D721Med (cell line): ENCODE results near the gene XXYLT1.

Experiments
- DNase-seq: peaks from one replicate; pipeline ENCODE4 v3.0.0; 2011; ENCODE audit warnings: low spot score; ENCODE audit not compliant: insufficient read length
- FAIRE-seq: peaks from 2 replicates; lab custom pipeline; 2011; peaks lifted over from hg19 to GRCh38; lab: Jason Lieb, UNC
- TF ChIP-seq, protein P1 (sequence below): IDR thresholded peaks from 2 replicates; pipeline ENCODE4 v1.5.1; 2012; ENCODE audit warnings: mild to moderate bottlenecking, control low read depth; ENCODE audit not compliant: insufficient read depth; ENCODE audit errors: missing control alignments

XXYLT1 gene

DNA sequence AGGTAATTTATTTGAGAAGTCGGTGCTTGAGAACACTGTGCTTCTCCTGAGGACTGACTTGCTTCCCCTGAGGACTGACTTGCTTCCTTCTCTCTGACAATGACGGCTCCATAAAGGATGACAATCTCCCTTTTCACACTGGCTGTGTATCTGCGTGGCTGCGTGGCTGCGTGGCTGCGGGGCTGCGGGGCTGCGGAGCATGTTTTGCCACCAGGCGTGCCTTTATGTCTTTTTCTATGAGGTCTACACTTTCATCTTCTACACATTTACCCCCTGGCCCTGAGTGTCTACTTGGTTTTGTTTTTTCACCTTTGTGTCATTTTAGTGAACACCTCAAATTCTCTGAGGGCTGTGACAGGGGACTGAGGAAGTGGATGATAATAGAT, 89.9 kb downstream of the XXYLT1 start:
- FAIRE-seq, result no peak
- TF ChIP-seq, protein P1, sequence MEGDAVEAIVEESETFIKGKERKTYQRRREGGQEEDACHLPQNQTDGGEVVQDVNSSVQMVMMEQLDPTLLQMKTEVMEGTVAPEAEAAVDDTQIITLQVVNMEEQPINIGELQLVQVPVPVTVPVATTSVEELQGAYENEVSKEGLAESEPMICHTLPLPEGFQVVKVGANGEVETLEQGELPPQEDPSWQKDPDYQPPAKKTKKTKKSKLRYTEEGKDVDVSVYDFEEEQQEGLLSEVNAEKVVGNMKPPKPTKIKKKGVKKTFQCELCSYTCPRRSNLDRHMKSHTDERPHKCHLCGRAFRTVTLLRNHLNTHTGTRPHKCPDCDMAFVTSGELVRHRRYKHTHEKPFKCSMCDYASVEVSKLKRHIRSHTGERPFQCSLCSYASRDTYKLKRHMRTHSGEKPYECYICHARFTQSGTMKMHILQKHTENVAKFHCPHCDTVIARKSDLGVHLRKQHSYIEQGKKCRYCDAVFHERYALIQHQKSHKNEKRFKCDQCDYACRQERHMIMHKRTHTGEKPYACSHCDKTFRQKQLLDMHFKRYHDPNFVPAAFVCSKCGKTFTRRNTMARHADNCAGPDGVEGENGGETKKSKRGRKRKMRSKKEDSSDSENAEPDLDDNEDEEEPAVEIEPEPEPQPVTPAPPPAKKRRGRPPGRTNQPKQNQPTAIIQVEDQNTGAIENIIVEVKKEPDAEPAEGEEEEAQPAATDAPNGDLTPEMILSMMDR, result no peak

DNA sequence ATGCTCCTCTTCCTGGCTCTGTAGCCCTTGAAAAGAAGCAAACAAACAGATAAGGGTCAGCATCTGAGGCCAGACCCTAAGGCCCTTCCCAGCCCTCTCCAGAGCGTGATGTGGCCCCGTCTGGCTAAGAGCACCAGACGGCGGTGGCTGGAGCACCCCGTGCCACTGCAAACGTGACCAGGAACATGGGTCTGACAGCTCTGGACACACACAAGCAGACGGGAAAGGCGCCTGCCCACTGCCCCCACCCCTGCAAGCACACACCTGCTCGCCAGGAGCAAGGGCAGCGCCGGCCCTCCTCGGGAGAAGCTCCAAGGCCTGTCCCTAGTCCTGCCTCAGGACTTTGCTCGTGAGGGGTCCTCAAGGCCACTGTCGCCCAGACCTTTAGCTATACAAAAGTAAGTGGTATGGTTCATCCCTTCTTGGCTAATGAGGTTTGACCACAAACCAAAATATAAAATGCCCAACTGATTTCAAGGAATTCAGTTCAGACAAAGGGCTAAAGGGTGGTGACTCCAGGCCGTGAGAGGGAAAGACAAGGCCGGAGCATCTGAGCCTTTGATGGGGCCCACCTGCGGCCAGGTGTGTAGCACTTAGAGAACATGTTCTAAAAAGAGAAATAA, 90.4 kb downstream of the XXYLT1 start:
- TF ChIP-seq, protein P1, result no peak
- DNase-seq, result no peak
- FAIRE-seq, result no peak

More for the DNA sequence above, 89.9 kb downstream of the XXYLT1 start:
- no peak for DNase-seq

DNA sequence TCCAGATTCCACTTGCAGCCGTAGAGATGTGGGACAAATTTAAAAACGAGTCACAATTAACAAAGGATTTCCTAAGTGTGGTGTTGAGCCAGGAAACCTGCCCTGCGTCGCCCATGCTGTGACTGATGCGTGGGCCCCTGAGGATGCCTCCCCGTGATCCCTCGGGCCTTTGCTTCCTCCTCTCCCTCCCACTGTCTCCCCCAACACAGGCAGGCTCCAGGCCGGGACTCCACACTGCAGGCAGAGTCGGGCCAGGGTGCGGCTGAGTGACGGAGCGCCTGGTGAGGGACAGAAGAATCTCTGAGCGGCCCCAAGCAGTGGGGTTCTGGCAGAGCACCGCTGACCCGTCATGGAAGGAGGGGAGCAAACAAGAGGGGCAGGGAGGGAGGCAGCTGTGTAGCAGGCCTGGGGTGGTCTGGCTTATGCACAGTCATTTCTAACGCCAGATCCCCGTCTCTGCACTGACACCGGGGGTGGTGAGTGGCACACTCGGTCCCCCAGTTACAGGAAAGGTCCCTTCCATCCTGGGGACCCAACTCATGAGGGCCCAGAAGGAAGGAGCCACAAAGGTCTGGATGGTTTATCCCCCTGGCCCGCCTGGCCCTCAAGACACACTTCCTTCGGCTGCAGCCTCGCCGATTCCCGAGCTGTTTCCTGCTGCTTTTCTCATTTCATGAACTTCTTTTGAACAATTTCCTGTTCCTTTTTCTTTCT, 91.0 kb downstream of the XXYLT1 start:
- no peak for DNase-seq
- no peak for FAIRE-seq
- TF ChIP-seq, protein P1, result no peak

DNA sequence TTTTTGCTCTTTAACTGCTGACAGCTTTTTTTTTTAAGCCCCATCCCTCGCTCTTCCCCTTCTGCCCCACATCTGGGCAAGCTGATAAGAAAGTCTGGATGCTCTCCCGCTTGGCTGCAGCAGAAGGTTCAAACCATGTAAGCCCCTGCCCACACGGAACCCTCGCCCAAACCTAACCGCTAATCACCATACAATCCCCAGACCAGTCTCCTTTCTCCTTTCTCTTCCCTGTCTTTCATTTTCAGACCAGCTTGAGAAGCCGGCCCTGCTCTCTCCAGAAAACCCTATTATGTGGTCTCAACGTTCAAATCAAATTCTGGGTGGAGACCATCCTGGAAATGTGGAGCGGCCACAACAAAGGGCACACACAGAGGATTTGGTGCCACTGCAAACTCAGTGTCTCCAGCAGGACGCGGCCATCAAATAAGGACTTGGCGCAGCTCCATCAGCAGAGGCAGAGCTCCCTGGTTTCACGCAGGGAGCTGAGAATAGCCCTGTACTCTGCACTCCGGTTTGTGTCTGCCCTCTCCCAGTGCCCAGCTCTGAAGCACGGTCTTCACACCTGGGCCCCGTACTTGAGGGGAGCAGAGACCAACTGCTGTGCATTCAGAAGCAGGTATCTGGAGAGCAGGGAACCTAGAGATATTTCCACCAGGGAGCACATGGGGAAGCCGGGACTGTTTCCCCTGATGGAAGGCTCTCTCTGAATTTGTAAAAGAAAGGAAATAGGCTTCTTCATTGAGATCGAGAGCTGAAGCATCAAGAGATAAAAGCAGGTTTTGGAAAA, 92.6 kb downstream of the XXYLT1 start:
- FAIRE-seq, result no peak
- TF ChIP-seq, protein P1, result no peak
- no peak for DNase-seq

DNA sequence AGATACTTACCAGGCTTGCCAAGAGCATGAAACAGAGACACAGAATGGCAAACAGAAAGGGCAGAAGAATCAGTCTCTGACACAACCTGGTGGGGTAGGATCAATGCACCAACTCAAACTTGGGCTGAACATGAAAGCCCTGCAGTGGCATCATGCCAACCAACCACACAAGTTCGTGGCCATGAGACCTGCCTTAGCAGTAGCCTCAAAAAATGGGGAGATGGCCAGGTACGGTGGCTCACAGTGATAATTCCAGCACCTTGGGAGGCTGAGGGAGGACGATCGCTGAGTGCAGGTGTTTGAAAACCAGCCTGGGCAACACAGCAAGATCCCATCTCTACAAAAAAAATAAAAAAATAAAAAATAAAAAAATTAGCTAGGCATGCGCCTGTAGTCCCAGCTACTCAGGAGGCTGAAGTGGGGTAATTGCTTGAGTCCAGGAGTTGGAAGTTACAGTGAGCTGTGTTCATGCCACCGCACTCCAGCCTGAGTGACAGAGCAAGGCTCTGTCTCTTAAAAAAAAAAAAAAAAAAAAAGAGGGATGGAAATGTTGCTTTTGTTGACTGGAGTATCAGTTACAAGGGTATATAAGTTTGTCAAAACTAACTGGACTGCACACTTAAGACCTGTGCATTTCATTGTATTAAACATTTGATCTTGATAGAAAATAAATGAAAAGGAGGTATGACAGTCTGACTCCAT, 93.4 kb downstream of the XXYLT1 start:
- FAIRE-seq, result no peak
- no peak for DNase-seq
- TF ChIP-seq, protein P1, result no peak

DNA sequence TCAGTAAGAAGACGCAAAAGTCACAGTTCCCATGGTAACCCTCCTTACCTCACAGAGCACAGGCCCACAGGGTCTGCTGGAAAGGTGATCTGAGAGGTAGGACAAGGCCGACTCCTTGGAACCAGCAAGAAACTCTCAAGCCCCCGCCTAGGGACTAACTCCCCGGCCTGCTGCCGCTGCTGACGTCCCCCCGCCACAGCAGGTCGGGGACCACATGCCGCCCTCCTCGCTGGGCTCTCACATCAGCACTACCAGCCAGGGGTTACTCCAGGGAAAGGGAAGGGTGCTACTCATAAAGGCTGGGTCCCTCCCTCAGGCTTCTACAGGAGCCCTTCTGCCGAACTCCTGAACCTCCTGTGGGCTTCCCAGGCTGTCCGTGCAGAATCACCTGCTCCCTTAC, 94.2 kb downstream of the XXYLT1 start:
- no peak for DNase-seq
- TF ChIP-seq, protein P1, result no peak
- no peak for FAIRE-seq
